A172 (cell line): ENCODE data around the gene FBXW7. TPM values are rescaled to one million over a fixed set of nuclear protein-coding genes. Genes with fewer than 3 reads are reported as not detected.
A peak's percentile ranks its signal among the peaks of the same experiment; 100 is the strongest.

Experiments
- DNase-seq: peaks from one replicate; pipeline ENCODE4 v3.0.0-alpha.2; 2015; ENCODE audit warnings: low spot score
- total RNA-seq: library from RNA; depleted of rRNA; stranded (reverse); fragments of >200 nt; shearing (Covaris generic); gene quantifications from 2 replicates; pipeline ENCODE4 v1.2.3, GENCODE V29; 2014

Gene FBXW7
- total RNA-seq, 1 experiment from 2014 or later, result 14.2 TPM

- no peak for DNase-seq
Measured at GRCh38 chr4:152510349-152511147, 25.3 kb downstream of the FBXW7 start.

DNA sequence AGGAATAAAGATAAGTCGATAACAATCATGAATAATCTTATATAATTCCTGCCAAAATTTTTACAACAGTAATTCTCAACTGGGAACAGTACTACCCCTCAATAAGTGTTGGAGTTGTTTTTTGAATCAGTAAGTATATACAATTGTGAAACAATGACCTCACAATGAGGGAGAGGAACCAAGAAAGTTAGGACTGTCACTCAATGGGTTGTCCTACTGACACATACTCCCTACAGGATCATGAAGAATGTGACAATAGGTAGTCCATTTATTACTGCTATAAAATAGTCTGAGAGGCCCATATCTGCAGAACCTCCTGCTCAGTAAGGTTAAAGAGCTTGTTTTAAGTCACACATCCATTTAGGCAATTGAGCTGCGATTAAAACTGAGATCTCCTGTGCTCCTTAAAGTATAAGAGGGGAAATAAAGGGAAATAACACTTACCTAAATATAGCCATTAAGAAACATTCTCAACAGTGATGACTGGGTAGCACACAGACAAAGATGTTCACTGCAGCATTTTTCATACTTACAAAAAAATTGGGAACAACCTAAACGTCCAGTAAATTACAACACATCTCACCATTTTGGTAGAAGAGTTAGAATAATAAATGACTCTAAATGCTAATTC, 26.2 kb downstream of the FBXW7 start:
- DNase-seq, result no peak

GRCh38 chr4:152508818-152509217, 27.1 kb downstream of the FBXW7 start:
- DNase-seq, result no peak

- DNase-seq, result no peak
Measured at GRCh38 chr4:152508386-152508785, 27.5 kb downstream of the FBXW7 start.

- no peak for DNase-seq
Measured at GRCh38 chr4:152503653-152504290, 32.1 kb downstream of the FBXW7 start.

DNA sequence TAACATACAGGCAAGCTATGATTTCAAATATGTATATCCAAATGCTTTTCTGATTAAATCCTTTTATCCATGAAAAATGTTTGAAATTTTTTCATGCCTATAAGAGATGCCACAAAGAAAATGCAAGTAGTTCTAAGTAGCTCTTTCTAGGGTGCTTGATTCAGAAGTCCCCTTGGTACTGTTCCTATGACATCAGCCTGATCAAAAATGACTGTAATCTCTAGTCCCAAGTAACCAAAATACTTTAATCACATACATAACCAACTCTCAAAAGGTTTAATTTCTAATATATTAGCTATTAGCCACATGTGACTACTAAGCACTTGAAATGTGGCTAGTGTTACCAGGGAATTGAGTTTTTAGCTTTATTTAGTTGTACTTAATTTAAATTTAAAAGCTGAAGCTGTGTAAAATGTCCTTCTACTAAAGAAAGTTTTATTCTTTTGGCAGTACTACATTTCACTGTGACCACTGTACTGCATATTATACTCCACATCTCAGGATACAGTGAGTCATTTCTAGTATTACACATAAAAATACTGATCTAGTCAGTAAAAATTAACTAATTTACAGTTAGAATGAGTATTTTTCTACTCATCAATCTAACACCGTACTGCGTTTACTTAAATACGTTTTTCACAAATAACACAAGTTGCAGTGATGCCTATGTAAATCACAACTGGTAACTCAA, 33.9 kb downstream of the FBXW7 start:
- no peak for DNase-seq

- peak; percentile 65 for DNase-seq
Measured at GRCh38 chr4:152500800-152501434, 35.0 kb downstream of the FBXW7 start.

DNA sequence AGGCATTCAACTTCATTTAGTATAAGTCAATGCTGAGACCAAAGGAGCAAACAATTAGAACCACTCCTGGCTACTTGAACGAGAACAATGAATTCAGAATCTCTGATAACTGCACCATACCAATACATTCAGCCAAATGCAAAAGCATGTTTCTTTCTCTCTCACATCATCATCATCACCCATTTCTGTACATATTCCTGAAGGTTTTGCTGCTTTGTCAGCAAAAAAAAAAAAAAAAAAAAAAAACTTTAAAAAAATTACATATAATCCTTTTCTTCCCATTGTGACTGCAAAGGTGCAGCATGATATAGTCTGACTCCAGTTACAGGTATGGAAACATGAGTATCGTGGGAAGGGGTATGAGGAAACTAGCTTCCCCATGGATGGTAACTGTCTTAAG, 35.6 kb downstream of the FBXW7 start:
- DNase-seq, result no peak

- no peak for DNase-seq
Measured at GRCh38 chr4:152499344-152499743, 36.5 kb downstream of the FBXW7 start.

- no peak for DNase-seq
Measured at GRCh38 chr4:152494020-152494419, 41.9 kb downstream of the FBXW7 start.

DNA sequence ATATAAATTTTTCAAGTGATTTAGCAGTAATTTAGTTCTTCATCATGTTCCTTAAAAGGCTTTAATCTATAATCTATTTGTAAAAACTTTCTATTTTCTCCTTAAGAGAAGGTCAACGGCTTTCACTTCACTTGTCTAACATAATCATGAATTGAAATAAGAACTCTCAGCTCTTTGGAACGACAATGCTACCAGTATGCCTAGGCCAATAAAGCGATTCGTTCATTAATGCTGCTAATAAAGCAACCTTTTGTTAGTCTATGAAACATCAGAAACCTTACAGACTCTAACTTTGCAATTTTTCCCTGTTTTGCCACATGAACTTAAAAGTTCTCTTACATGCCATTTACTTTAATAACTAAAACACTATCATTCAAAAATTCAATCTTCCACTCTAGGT, 47.6 kb downstream of the FBXW7 start:
- no peak for DNase-seq

- no peak for DNase-seq
Measured at GRCh38 chr4:152486429-152487389, 49.2 kb downstream of the FBXW7 start.

DNA sequence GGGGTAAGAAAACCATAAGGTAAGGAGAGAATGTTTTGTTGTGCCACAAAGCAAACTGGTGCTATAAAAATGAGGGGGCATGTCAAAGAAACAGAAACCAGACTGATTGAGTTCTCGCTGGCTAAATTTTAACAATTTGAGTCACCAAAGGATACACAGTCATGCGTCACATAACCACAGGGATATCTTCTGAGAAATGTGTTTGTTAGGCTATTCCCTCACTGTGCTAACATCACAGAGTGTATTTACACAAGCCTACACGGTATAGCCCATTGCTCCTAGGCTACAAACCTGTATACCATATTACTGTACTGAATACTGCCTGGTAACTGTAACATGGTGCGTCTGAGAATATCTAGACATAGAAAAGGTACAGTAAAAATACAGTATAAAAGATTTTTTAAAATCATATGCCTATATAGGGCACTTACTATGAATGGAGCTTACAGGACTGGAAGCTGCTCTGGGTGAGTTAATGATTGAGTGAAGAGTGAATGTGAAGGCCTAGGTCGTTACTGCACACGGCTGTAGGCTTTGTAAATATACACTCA, 50.1 kb downstream of the FBXW7 start:
- peak; percentile 71 for DNase-seq

- no peak for DNase-seq
Measured at GRCh38 chr4:152482211-152482610, 53.7 kb downstream of the FBXW7 start.

- no peak for DNase-seq
Measured at GRCh38 chr4:152480901-152481300, 55.0 kb downstream of the FBXW7 start.

DNA sequence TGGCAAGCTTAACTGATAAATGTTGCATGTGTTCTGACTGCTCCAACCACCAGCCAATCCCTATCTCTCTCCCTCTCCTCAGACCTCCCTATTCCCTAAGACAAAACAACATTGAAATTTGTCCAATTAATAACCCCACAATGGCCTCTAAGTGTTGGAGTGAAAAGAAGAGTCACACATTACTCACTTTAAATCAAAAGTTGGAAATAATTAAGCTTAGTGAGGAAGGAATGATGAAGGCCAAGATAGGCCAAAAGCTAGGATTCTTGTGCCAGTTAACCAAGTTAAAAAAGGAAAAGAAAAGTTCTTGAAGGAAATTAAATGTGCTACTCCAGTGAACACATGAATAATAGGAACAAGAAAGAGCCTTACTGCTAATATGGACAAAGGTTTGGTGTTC, 55.6 kb downstream of the FBXW7 start:
- DNase-seq, result no peak

- no peak for DNase-seq
Measured at GRCh38 chr4:152479428-152480026, 56.4 kb downstream of the FBXW7 start.

- no peak for DNase-seq
Measured at GRCh38 chr4:152478461-152479237, 57.2 kb downstream of the FBXW7 start.

- DNase-seq, result no peak
Measured at GRCh38 chr4:152476796-152477195, 59.1 kb downstream of the FBXW7 start.
